HG02852 (cell line): ENCODE measurements around the gene PPIE.
"Not testable (repeated sequence)": the region's sequence is repeated elsewhere in the genome, so short reads cannot be mapped to it uniquely, and the experiment has no call there.

Source experiments
- ATAC-seq: cut with Tn5 transposase; IDR thresholded peaks from one replicate; pipeline ENCODE4 v1.9.1; 2021; ENCODE audit warnings: mild to moderate bottlenecking, moderate library complexity; ENCODE audit not compliant: unreplicated experiment

PPIE gene

GRCh38 chr1:39757501-39757900 lies 18.8 kb downstream of the PPIE start:
- no peak for ATAC-seq

GRCh38 chr1:39758556-39759435 lies 20.1 kb downstream of the PPIE start:
- ATAC-seq = no peak

GRCh38 chr1:39759436-39759726 lies 20.7 kb downstream of the PPIE start:
- no peak for ATAC-seq

- ATAC-seq = no peak
Measured at GRCh38 chr1:39760074-39761008, 21.7 kb downstream of the PPIE start.

GRCh38 chr1:39761016-39761415 lies 22.3 kb downstream of the PPIE start:
- ATAC-seq = no peak

GRCh38 chr1:39761557-39762260 lies 23.0 kb downstream of the PPIE start:
- ATAC-seq = no peak

- ATAC-seq = no peak
Measured at GRCh38 chr1:39762550-39763540, 24.2 kb downstream of the PPIE start.

- not testable (repeated sequence) for ATAC-seq
Measured at GRCh38 chr1:39763619-39764374, 25.1 kb downstream of the PPIE start.

GRCh38 chr1:39764512-39764911 lies 25.8 kb downstream of the PPIE start:
- ATAC-seq = not testable (repeated sequence)

- not testable (repeated sequence) for ATAC-seq
Measured at GRCh38 chr1:39766466-39766865, 27.8 kb downstream of the PPIE start.

GRCh38 chr1:39769502-39769901 lies 30.8 kb downstream of the PPIE start:
- ATAC-seq = not testable (repeated sequence)

GRCh38 chr1:39770100-39771021 lies 31.7 kb downstream of the PPIE start:
- ATAC-seq = not testable (repeated sequence)

- ATAC-seq = not testable (repeated sequence)
Measured at GRCh38 chr1:39771022-39771532, 32.4 kb downstream of the PPIE start, which contains the start of gene OXCT2. OXCT2 (minus strand) TSS chr1:39771348; CDS start chr1:39771255, 93 bp downstream.

GRCh38 chr1:39773369-39773979 lies 34.8 kb downstream of the PPIE start:
- ATAC-seq = not testable (repeated sequence)

GRCh38 chr1:39775141-39775540 lies 36.5 kb downstream of the PPIE start:
- ATAC-seq = not testable (repeated sequence)

- ATAC-seq = peak; percentile 70
Measured at GRCh38 chr1:39775676-39776399, 37.2 kb downstream of the PPIE start.

- peak; percentile 61 for ATAC-seq
Measured at GRCh38 chr1:39776400-39776713, 37.7 kb downstream of the PPIE start.
